Measurements from ENCODE around the gene PIK3R5. TPM values are rescaled to one million over a fixed set of nuclear protein-coding genes. Genes with fewer than 3 reads are reported as not detected.
A peak's percentile ranks its signal among the peaks of the same experiment; 100 is the strongest.

The PIK3R5 gene
- polyA plus RNA-seq, 2 of the 4 experiments (the other 2 are of a cell fraction), result 0.01 TPM; not detected in 1

DNA sequence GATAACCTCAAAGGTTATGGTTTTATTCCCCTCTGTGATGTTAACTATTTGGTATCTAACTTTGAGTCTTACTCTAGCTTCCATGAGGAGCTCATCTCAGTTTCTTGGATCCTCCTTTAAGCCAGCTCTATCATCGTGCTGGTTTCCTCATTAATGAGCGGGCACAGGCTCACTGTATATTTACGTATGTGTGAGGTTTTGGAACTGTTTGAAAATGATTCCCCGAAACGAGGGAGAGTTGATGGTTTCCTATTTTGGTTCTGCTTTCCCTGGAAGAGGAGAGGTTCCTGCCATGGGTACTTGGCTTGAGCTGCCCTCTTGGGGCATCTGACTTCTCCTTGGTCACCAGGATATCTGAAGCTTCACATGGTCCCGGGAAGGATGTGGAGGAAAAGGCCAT, 65.3 kb downstream of the PIK3R5 start (continued):
- TF ChIP-seq EHF (CRISPR knock-in tag; IDR thresholded peaks at IDR 0.05) (no peak), POLR2AphosphoS2 (conservative IDR thresholded peaks at IDR 0.05; ENCODE audit: low read length) (no peak), RAD21 (conservative IDR thresholded peaks at IDR 0.05 in 1 of 2, IDR thresholded peaks at IDR 0.05 in 1 of 2) (no peak), RNF2 (IDR thresholded peaks at IDR 0.05; ENCODE audit: borderline replicate concordance, low read depth) (no peak)

- no peak for DNase-seq (ENCODE audit: low read depth in 1 of 2, low spot score in 1 of 2)
- 23% methylated on average over 6 of the region's 6 CpGs for WGBS (ENCODE audit: missing lambda C conversion rate)
- POLR2A ChIA-PET, result no interaction called here
Measured at GRCh38 chr17:8898636-8899035, 66.9 kb downstream of the PIK3R5 start.

DNA sequence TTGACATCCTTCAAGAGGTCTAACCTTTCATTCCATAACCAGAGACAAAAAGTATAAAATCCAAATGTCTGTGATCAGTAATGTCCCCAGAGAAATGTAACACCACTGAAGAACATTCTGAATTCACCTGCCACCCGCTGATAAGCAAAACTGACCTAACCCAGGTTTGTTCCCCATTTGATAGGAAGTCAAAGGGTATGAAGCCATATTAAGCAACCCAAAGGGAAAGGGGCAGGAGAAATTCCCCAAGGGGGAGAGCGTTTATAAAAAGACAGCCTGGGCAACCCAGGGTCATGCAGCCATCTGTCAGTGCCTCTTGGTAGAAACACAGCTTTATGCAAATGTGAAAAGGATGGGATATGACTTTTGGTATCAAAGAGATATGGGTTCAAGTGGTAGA, 67.4 kb downstream of the PIK3R5 start:
- no peak for FAIRE-seq
- WGBS (ENCODE audit: missing lambda C conversion rate), result 35% methylated on average over 2 of the region's 2 CpGs

More at GRCh38 chr17:8898636-8899035, 66.9 kb downstream of the PIK3R5 start:
- no peak for TF ChIP-seq CHD2 (IDR thresholded peaks at IDR 0.05; ENCODE audit: low read length, partially characterized antibody)
- TF ChIP-seq EP300 (IDR thresholded peaks at IDR 0.05), result no peak
- no peak for TF ChIP-seq JUNB (IDR thresholded peaks at IDR 0.05)
- TF ChIP-seq HOXB13 (CRISPR knock-in tag; IDR thresholded peaks at IDR 0.05; ENCODE audit: low read depth), result no peak
- TF ChIP-seq, protein P1, sequence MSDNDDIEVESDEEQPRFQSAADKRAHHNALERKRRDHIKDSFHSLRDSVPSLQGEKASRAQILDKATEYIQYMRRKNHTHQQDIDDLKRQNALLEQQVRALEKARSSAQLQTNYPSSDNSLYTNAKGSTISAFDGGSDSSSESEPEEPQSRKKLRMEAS (IDR thresholded peaks at IDR 0.05), result no peak
- TF ChIP-seq FOXS1 (CRISPR knock-in tag; IDR thresholded peaks at IDR 0.05), result no peak
- no peak for TF ChIP-seq RARB (CRISPR knock-in tag; IDR thresholded peaks at IDR 0.05)
- no peak for TF ChIP-seq POLR2A (IDR thresholded peaks at IDR 0.05; ENCODE audit: low read length)
- CTCF ChIA-PET, result interaction anchor here (0.6 to 2.8 kb wide), 6 partner anchors 10 to 422 kb away, joined by 3 to 15 read pairs (median 8); no protein-coding TSS in a partner anchor
- Histone ChIP-seq H3K4me1 (no peaks in the 10 kb centered on the region), H3K4me2 (no peak overlapping the region), H3K9me3 (no peaks in the 10 kb centered on the region), H3K27ac (no peak overlapping the region), H3K4me3 (no peak overlapping the region)
- ATAC-seq, result no peak
- FAIRE-seq, result peak; percentile 32

More for the DNA sequence above, 67.4 kb downstream of the PIK3R5 start:
- ATAC-seq (no peak), DNase-seq (ENCODE audit: low read depth in 1 of 2, low spot score in 1 of 2) (no peak)
- TF ChIP-seq BHLHE40 (IDR thresholded peaks at IDR 0.05; ENCODE audit: low read depth, low read length) (no peak), EHMT2 (IDR thresholded peaks at IDR 0.05; ENCODE audit: low read depth) (no peak), HOXA7 (CRISPR knock-in tag; IDR thresholded peaks at IDR 0.05) (no peak), FOSL2 (IDR thresholded peaks at IDR 0.05) (no peak), FOSL2 (CRISPR knock-in tag; IDR thresholded peaks at IDR 0.05) (no peak), ZSCAN20 (CRISPR knock-in tag; IDR thresholded peaks at IDR 0.05) (no peak), HOXB5 (CRISPR knock-in tag; IDR thresholded peaks at IDR 0.05) (no peak), POLR2AphosphoS2 (conservative IDR thresholded peaks at IDR 0.05; ENCODE audit: low read length) (no peak), HES2 (IDR thresholded peaks at IDR 0.05) (no peak), PHF8 (IDR thresholded peaks at IDR 0.05; ENCODE audit: borderline replicate concordance, low read depth) (no peak), ZFP36 (IDR thresholded peaks at IDR 0.05; ENCODE audit: borderline replicate concordance, partially characterized antibody) (no peak), HOXB13 (CRISPR knock-in tag; IDR thresholded peaks at IDR 0.05; ENCODE audit: low read depth) (no peak), REST (IDR thresholded peaks at IDR 0.05) (no peak), SMC3 (IDR thresholded peaks at IDR 0.05) (no peak), CHD2 (IDR thresholded peaks at IDR 0.05; ENCODE audit: low read length, partially characterized antibody) (no peak), ATOH8 (CRISPR knock-in tag; IDR thresholded peaks at IDR 0.05; ENCODE audit: low read depth) (no peak), HEYL (CRISPR knock-in tag; IDR thresholded peaks at IDR 0.05) (no peak), NR3C1 (IDR thresholded peaks at IDR 0.05) (no peak), TP53 (CRISPR knock-in tag; IDR thresholded peaks at IDR 0.05) (no peak)
- Histone ChIP-seq H3K4me3 (no peak overlapping the region), H3K9me3 (no peaks in the 10 kb centered on the region), H3K4me1 (no peaks in the 10 kb centered on the region), H3K27ac (no peak overlapping the region), H3K4me2 (no peak overlapping the region)
- ChIA-PET POLR2A (no interaction called here), CTCF (interaction anchor here (0.6 to 2.6 kb wide), 4 partner anchors 9 to 423 kb away, joined by 3 to 15 read pairs (median 8); no protein-coding TSS in a partner anchor)

Measured in A549 (cell line).